ENCODE measurements around the gene IARS2.

IARS2 gene

GRCh38 chr1:220184506-220184905 lies 90.6 kb downstream of the IARS2 start:
- Histone ChIP-seq H3K9me3 (ENCODE audit: control insufficient read depth, low read length) (no peaks in the 10 kb centered on the region), H3K27me3 (ENCODE audit: control insufficient read depth, insufficient read depth, low read length) (no peaks in the 10 kb centered on the region), H3K36me3 (ENCODE audit: control insufficient read depth, insufficient read depth, low read length) (no peaks in the 10 kb centered on the region), H3K4me1 (ENCODE audit: control insufficient read depth, insufficient read depth, low read length) (no peaks in the 10 kb centered on the region), H3K4me3 (ENCODE audit: low read length) (no peak overlapping the region), H3K9ac (ENCODE audit: low read length) (no peak overlapping the region)

- Histone ChIP-seq H3K27me3 (ENCODE audit: control insufficient read depth, insufficient read depth, low read length) (no peaks in the 10 kb centered on the region), H3K9me3 (ENCODE audit: control insufficient read depth, low read length) (no peaks in the 10 kb centered on the region), H3K36me3 (ENCODE audit: control insufficient read depth, insufficient read depth, low read length) (peaks cover under 1% of the 10 kb centered on the region), H3K4me3 (ENCODE audit: low read length) (no peak overlapping the region), H3K9ac (ENCODE audit: low read length) (no peak overlapping the region), H3K4me1 (ENCODE audit: control insufficient read depth, insufficient read depth, low read length) (no peaks in the 10 kb centered on the region)
These were observed 92.8 kb downstream of the IARS2 start for GRCh38 chr1:220186752-220187151.

GRCh38 chr1:220188538-220188937 lies 94.6 kb downstream of the IARS2 start:
- H3K4me3 ChIP-seq (ENCODE audit: low read length), result no peak overlapping the region
- H3K9me3 ChIP-seq (ENCODE audit: control insufficient read depth, low read length), result no peaks in the 10 kb centered on the region
- no peak overlapping the region for H3K9ac ChIP-seq (ENCODE audit: low read length)
- no peaks in the 10 kb centered on the region for H3K4me1 ChIP-seq (ENCODE audit: control insufficient read depth, insufficient read depth, low read length)
- peaks cover 4% of the 10 kb centered on the region for H3K36me3 ChIP-seq (ENCODE audit: control insufficient read depth, insufficient read depth, low read length)
- no peaks in the 10 kb centered on the region for H3K27me3 ChIP-seq (ENCODE audit: control insufficient read depth, insufficient read depth, low read length)

- H3K27me3 ChIP-seq (ENCODE audit: control insufficient read depth, insufficient read depth, low read length), result no peaks in the 10 kb centered on the region
- H3K4me3 ChIP-seq (ENCODE audit: low read length), result no peak overlapping the region
- H3K9me3 ChIP-seq (ENCODE audit: control insufficient read depth, low read length), result no peaks in the 10 kb centered on the region
- H3K9ac ChIP-seq (ENCODE audit: low read length), result no peak overlapping the region
- H3K4me1 ChIP-seq (ENCODE audit: control insufficient read depth, insufficient read depth, low read length), result no peaks in the 10 kb centered on the region
- peaks cover 4% of the 10 kb centered on the region for H3K36me3 ChIP-seq (ENCODE audit: control insufficient read depth, insufficient read depth, low read length)
These were observed 95.9 kb downstream of the IARS2 start for GRCh38 chr1:220189750-220190347.

GRCh38 chr1:220195701-220196100 lies 101.8 kb downstream of the IARS2 start:
- Histone ChIP-seq H3K4me3 (ENCODE audit: low read length) (no peak overlapping the region), H3K27me3 (ENCODE audit: control insufficient read depth, insufficient read depth, low read length) (no peaks in the 10 kb centered on the region), H3K4me1 (ENCODE audit: control insufficient read depth, insufficient read depth, low read length) (no peaks in the 10 kb centered on the region), H3K9ac (ENCODE audit: low read length) (no peak overlapping the region), H3K36me3 (ENCODE audit: control insufficient read depth, insufficient read depth, low read length) (peaks cover 4% of the 10 kb centered on the region), H3K9me3 (ENCODE audit: control insufficient read depth, low read length) (no peaks in the 10 kb centered on the region)
